HL-60 (cell line): Measurements from ENCODE around the gene LIN52.

Experiments
- GABPA ChIP-seq: IDR thresholded peaks from 2 replicates; pipeline ENCODE4 v1.6.1; 2012; ENCODE audit warnings: low read depth
- POLR2AphosphoS5 ChIP-seq: IDR thresholded peaks from 2 replicates; pipeline ENCODE4 v1.6.1; 2012; ENCODE audit warnings: low read depth
- REST ChIP-seq: IDR thresholded peaks from 2 replicates; pipeline ENCODE4 v1.6.1; 2012; ENCODE audit warnings: low read depth; ENCODE audit not compliant: insufficient replicate concordance
- TF ChIP-seq, protein P1 (sequence below): IDR thresholded peaks from one replicate; pipeline ENCODE4 v1.5.1; 2011; ENCODE audit warnings: low read length, control low read depth, inconsistent platforms; ENCODE audit not compliant: insufficient read depth

DNA sequence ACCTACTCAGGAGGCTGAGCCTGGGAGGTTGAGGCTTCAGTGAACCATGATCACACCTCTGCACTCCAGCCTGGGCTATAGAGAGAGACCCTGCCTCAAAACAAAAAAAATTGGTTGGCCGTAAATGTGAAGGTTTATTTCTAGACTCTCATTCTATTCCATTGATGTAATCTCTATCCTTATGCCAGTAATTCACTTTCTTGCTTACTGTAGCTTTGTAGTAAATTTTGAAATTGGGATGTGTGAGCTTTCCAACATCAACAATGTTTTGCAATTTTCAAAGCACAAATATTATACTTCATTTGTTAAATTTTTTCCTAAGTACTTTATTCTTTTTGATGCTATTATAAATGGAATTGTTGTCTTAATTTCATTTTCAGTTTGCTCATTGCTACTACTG lies 24.6 kb downstream of the LIN52 start:
- TF ChIP-seq, protein P1, sequence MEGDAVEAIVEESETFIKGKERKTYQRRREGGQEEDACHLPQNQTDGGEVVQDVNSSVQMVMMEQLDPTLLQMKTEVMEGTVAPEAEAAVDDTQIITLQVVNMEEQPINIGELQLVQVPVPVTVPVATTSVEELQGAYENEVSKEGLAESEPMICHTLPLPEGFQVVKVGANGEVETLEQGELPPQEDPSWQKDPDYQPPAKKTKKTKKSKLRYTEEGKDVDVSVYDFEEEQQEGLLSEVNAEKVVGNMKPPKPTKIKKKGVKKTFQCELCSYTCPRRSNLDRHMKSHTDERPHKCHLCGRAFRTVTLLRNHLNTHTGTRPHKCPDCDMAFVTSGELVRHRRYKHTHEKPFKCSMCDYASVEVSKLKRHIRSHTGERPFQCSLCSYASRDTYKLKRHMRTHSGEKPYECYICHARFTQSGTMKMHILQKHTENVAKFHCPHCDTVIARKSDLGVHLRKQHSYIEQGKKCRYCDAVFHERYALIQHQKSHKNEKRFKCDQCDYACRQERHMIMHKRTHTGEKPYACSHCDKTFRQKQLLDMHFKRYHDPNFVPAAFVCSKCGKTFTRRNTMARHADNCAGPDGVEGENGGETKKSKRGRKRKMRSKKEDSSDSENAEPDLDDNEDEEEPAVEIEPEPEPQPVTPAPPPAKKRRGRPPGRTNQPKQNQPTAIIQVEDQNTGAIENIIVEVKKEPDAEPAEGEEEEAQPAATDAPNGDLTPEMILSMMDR, result no peak
- no peak for TF ChIP-seq POLR2AphosphoS5
- TF ChIP-seq REST, result no peak
- TF ChIP-seq GABPA, result no peak
